ELR (cell line): ENCODE data around the gene RAPGEF5.

Experiments used
- DNase-seq: peaks from one replicate; pipeline ENCODE4 v3.0.0-alpha.2; 2015; ENCODE audit warnings: low read depth

RAPGEF5 gene

DNA sequence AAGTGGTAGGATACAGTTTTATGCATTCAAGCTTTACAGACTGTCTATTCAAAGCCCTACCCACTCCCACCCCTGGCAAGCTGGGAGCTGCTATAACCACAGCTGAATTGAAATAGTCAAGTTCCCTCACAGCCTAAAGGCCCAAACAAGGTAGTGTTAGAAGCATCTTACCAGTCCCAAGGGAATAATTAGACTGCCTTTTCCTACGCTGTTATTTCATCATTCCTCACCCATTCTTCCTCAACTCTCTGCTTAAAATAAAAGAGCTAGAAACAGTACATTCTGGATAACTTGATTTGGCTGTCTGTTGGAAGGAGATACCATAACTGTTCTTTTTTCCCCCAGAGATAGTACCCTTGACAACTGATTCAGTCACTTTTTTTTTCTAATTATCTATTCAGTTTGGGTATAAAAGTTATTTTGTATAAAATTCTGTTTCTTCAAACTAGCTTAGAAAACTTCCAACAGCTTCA lies 54.0 kb downstream of the RAPGEF5 start:
- DNase-seq = no peak

- DNase-seq = no peak
Observed at GRCh38 chr7:22302193-22302592, 54.8 kb downstream of the RAPGEF5 start.

- DNase-seq = no peak
Observed at GRCh38 chr7:22301790-22302189, 55.2 kb downstream of the RAPGEF5 start.

GRCh38 chr7:22300839-22301238 lies 56.1 kb downstream of the RAPGEF5 start:
- no peak for DNase-seq

- peak; percentile 8 for DNase-seq
Observed at GRCh38 chr7:22296916-22297315, 60.0 kb downstream of the RAPGEF5 start.

GRCh38 chr7:22296265-22296566 lies 60.7 kb downstream of the RAPGEF5 start:
- no peak for DNase-seq

DNA sequence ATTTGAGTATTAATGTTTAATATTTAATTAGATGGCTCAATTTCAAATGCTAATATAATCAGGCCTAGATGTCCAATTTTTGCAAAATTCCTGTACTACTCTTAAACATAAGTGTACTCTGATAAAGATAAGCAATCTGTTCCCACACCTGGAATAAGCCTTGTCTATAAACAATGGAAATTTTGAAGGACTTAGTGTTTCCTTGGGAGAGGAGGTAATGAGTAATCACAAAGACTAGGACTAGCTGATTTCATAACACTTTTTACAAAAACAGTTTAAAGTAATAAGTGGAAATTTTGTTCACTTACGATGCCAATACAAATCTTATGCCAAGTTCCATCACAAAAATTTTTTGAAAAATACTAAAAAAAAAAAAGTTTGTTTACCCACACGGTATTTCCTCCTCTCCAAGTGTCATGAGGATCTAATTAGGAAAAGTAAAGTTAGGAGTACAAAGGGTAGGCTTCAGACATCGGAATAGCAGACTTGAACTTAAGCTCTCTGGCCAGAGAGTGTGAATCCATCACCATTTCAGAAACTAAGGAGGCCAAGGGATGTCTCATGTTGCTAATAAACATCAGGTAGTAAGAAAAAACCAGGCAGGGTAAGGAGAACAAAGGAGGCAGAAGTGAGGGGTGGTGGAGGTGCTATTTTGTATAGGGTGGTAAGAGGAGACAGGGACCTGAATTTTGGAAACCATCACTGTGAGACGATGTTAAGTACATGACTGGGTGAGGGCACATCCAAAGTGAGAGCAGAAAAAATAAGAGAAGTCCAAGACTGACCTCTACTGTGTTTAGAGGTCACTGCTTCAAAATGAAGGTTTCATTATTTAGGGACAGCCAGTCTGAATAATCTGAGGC lies 61.3 kb downstream of the RAPGEF5 start:
- no peak for DNase-seq

DNA sequence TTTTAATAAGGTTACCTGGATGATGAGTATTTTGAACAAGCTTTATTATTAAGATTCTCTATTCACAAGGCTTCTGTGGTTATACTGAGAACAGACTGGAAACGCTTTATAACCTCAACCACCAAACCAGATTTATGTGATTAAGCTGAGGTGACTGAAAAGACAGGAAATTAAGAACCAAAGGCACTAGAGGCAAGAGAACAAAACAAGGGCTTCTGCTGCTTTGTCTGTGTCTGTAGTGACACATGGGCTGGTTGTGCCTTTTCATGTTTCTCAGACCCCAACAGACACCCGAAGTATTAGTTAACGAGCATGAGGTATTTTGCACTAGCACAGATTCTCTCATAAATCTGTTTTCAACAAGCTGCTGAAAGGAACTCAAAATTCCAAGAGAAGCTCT lies 64.4 kb downstream of the RAPGEF5 start:
- DNase-seq = no peak

DNA sequence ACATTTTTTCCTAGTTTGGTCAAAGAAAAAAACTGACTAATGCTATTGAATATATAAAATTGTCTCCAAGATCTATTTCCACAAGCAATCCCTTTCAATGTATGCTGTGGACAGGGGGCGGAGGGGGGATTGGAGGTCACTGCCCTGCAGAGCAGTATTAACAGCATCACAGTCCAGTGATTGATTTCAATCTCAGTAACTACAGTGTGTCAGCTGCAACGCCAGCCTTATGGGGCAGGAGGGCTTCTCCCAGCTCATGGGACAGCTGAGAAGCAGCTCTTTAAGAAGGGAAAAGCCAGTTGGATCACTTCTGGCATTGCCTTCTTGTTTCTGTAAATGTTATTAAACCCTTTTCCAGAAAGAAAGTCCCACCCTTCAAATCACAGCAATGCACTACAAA lies 65.0 kb downstream of the RAPGEF5 start:
- no peak for DNase-seq

- DNase-seq = no peak
Observed at GRCh38 chr7:22288202-22288601, 68.8 kb downstream of the RAPGEF5 start.

DNA sequence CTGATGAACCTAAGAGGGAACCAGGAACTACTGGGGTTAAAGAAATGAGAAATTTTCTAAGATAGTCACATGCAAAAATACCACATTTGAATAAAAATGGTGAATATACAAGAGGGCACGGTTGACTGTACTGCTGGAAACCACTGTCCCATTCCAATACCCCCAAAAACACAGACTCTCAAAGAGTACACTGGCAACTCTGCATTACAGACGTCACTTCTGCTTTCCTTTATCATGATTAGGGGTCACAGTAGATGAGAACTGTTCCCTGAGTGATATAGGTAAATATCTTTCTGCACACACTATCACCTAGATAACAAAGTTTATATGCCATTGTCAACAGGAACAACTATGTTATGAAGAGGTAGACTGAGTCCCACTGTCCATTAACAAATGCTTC lies 69.5 kb downstream of the RAPGEF5 start:
- DNase-seq = no peak

DNA sequence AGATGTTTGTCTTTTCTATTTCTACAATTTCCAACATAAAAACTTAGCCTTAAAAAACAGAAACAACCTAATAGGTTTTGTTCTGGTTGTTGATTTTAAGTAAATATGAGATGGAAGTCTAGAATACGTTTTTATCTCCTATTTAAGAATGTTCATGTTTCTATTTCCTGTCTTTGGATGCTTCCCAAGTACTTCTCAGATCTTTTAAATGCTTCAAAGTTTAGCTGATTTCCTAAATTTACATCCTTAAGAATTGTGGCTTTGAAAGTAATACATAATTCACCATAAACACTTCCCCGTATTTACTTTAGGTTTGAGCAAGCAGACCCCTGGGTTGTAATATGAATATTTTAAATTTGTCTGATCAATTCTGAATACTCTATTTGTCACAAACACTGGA lies 70.5 kb downstream of the RAPGEF5 start:
- DNase-seq = no peak

DNA sequence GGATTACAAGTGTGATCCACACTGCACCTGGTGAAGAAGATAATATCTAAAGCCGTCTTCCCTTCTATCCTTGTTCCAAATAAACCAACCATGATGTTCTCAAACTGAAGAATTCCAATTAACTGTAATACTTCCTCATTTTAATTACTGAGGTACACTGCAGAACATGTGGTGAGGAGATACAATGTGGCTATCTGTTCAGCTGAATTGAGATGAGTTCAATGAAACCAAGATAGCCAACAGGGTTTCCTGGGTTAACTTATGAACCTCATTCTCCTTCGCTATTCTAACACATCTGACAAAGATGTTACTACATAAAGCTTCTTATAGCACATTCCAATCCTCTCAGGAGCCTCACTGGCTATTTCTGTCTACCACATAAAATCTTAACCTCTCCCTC lies 75.5 kb downstream of the RAPGEF5 start:
- DNase-seq = no peak

DNA sequence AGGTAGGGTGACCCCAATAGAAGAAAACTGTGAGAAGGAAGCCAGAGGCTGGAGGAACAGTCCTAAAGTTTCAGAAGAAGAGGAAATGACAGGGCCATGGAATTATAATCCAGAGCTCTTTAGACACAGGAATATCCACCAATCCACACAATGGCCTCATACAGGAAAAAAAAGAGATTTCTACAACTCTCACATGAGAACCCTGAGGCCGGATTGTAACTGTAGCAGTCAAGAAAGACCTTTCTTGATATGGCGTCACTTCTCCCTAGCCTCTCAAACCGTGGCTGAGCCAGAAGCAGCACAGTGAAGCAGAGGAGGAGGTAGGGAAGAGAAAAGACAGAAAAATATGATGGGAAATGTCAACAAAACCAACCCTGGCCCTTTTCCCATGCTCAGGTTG lies 76.9 kb downstream of the RAPGEF5 start:
- no peak for DNase-seq

GRCh38 chr7:22278660-22279059 lies 78.3 kb downstream of the RAPGEF5 start:
- no peak for DNase-seq

DNA sequence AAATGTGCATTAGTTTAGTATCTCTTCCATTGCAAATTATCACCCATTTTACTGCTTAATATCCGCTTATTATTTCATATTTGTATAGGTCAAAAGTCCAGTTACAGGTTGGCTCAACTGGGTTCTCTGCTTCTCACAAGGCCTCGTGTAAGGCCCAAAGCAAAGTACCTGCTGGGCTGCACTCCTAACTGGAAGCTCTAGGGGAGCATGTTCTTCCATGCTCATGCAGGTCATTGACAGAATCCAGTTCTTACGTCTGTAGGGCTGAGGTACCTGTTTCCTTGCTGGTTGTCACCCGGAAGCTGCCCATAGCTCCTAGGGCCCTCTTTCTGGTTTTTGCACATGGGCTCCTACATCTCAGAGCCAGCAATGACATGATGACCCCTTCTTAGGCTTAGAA lies 79.6 kb downstream of the RAPGEF5 start:
- no peak for DNase-seq

- DNase-seq = no peak
Observed at GRCh38 chr7:22275661-22276060, 81.3 kb downstream of the RAPGEF5 start.

- DNase-seq = no peak
Observed at GRCh38 chr7:22271311-22271710, 85.6 kb downstream of the RAPGEF5 start.

- no peak for DNase-seq
Observed at GRCh38 chr7:22270371-22270770, 86.6 kb downstream of the RAPGEF5 start.

DNA sequence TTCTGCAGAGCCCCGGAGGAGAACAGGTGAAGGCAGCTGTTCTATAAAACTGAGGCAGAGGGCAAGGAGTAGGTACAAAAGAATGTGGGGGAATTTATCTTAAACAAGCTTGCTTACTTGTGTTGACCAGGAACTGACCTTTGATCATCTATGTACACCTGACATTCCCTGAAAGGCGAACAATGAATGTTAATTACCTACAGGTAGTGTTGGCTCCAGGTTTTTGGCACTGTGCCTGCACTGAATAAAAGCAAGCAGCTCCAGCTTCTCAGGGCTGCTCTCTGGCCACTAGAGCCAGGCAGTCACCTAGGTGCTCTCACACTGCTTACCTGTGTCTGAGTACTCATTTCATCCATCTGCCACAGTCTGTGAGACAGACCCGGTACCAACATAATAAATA lies 87.0 kb downstream of the RAPGEF5 start:
- DNase-seq = no peak

DNA sequence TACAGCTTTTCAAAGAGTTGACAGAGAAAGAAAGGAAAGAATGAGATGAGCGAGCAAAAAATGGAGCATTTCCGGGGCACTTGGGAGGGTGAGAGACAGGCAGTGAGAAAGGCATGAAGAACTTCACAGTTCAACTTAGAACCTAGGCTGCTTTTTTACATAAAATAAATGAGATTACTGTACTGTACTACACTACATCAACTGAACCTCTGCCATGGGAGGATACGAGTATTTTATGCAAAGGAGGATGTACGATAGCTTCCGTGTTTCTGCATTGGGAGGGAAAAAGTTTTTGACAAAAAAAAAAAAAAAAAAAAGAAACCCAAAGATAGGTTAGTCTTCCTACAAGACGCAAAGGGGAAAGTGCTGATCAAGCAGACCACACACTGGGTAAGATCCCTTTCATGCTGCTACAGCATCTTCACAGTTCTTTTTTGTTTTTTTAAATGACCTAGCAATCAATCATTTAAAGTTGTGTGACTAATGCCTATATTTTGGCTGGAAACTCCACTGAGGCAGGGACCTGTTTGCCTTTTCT lies 88.0 kb downstream of the RAPGEF5 start:
- DNase-seq = no peak

DNA sequence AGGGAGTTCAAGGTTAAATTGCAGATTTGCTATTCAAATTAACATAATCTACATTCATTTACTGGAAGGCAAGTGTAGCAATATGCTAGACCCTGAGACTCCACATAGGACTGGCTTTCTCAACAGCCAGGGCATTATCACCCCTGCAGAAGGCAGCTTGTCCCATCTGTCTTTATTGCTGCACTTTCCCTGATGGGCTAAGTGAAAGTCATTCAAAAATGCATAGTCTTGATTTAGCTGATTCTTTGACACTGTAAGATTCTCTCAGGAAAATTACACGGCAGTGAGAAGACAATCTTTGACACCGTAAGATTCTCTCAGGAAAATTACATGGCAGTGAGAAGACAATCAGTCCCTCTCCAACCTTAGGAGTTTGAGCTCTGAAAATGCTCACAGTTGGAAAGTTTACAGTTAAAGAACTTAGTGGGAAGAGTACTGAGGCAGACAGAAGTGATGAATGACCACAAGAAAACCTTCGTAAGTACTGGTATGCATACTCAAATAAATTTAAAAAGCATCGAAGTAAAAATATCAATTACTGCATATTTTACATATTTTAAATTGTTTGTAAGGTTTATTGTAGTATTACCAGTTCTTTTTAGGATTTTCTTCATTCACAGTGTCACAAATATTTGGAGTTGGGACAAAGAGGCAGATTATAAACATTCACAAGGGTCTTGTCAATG lies 88.9 kb downstream of the RAPGEF5 start:
- no peak for DNase-seq

GRCh38 chr7:22262538-22262937 lies 94.4 kb downstream of the RAPGEF5 start:
- DNase-seq = no peak
